IMR-90 (cell line): ENCODE results near the gene SOWAHD.

Experiments
- FOS ChIP-seq: fragments of 150-350 bp; IDR thresholded peaks from 2 replicates; pipeline ENCODE4 v1.6.1; 2016; ENCODE audit warnings: low read depth, low read length
- MAZ ChIP-seq: IDR thresholded peaks from 2 replicates; pipeline ENCODE4 v1.6.1; 2012; ENCODE audit warnings: low read depth, mild to moderate bottlenecking, low read length, improper control_type of control experiment, moderate library complexity, borderline replicate concordance
- POLR2A ChIP-seq: IDR thresholded peaks from 2 replicates; pipeline ENCODE4 v1.6.1; 2012; ENCODE audit warnings: mild to moderate bottlenecking, low read depth, low read length
- TF ChIP-seq, protein P1 (sequence below): conservative IDR thresholded peaks from 2 replicates; pipeline ENCODE4 v1.5.1; 2012; ENCODE audit warnings: mild to moderate bottlenecking, low read depth, low read length, improper control_type of control experiment

DNA sequence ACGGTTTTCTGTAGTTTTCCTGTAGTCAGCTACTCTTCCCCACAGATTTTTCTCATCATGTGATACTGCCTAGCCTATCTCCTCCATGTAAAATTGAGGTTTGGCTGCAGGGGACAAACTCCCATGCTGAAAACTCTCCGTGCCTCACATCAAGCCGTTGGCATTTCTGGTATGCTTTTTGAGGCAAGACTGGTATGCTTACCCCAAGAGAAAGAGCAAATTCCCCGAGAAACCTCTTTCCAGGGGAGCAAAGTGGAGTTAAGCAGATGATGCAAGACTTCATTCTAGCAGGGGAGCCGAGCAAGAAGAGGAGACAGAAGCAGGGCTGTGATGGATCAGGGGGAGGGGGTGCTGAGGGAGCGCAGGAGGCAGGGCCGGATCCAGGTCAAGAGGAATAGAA, 4.8 kb downstream of the SOWAHD start:
- TF ChIP-seq, protein P1, sequence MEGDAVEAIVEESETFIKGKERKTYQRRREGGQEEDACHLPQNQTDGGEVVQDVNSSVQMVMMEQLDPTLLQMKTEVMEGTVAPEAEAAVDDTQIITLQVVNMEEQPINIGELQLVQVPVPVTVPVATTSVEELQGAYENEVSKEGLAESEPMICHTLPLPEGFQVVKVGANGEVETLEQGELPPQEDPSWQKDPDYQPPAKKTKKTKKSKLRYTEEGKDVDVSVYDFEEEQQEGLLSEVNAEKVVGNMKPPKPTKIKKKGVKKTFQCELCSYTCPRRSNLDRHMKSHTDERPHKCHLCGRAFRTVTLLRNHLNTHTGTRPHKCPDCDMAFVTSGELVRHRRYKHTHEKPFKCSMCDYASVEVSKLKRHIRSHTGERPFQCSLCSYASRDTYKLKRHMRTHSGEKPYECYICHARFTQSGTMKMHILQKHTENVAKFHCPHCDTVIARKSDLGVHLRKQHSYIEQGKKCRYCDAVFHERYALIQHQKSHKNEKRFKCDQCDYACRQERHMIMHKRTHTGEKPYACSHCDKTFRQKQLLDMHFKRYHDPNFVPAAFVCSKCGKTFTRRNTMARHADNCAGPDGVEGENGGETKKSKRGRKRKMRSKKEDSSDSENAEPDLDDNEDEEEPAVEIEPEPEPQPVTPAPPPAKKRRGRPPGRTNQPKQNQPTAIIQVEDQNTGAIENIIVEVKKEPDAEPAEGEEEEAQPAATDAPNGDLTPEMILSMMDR, result no peak
- TF ChIP-seq POLR2A, result no peak
- no peak for TF ChIP-seq MAZ
- no peak for TF ChIP-seq FOS
